AG09319 (cell line): Measurements from ENCODE around the gene GARIN5B.
"Not testable (repeated sequence)": the region's sequence is repeated elsewhere in the genome, so short reads cannot be mapped to it uniquely, and the experiment has no call there.

ENCODE experiments used
- DNase-seq: peaks from one replicate; pipeline ENCODE4 v3.0.0-alpha.2; 2010; ENCODE audit warnings: low read depth; ENCODE audit errors: extremely low read depth
- CTCF ChIP-seq: IDR thresholded peaks from 2 replicates; pipeline ENCODE4 v1.5.1; 2011; ENCODE audit warnings: low read depth, mild to moderate bottlenecking, inconsistent platforms, low read length, moderate library complexity

Gene GARIN5B

DNA sequence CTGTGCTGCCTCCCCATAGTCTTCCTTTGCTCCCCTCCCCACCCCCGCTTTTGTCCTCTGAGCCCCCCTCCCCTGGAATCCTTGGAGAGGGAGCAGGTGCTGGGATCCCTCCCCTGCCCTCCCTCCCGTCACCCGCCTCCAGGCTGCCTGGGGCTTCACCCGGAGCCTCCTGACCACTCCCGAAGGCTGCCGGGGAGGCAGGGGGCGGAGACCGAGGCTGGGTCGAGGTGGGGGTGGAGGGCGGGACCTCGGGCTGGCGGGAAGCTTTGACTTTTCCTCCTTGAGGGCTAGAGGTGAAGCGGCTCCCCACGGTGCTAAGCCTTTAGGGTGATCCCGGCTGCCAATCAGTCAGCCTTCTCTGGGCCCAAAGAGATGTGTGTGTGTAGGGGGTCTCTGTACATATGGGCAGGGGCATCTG is 21.9 kb downstream of the GARIN5B start:
- no peak for DNase-seq

DNA sequence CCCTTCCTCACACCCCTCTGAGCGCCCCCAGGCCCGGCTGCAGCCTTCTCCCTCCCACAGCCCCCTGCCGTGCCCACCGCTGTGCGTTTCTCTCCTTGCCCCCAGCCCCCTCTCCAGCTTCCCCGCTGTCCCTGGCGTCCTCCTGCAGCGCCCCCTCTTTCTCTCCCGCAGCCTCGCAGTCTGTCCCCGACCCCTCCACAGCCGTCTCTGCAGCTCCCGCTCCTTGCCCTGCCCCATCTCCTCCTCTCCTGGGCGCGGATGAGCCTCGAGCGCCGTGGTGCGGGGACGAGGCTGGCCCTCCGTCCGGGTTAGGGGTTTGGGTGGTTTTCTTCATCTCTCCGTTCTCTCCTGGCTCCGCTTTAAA is 22.3 kb downstream of the GARIN5B start:
- TF ChIP-seq CTCF, result peak; percentile 12
- no peak for DNase-seq

More for the DNA sequence above, 21.9 kb downstream of the GARIN5B start:
- no peak for TF ChIP-seq CTCF

DNA sequence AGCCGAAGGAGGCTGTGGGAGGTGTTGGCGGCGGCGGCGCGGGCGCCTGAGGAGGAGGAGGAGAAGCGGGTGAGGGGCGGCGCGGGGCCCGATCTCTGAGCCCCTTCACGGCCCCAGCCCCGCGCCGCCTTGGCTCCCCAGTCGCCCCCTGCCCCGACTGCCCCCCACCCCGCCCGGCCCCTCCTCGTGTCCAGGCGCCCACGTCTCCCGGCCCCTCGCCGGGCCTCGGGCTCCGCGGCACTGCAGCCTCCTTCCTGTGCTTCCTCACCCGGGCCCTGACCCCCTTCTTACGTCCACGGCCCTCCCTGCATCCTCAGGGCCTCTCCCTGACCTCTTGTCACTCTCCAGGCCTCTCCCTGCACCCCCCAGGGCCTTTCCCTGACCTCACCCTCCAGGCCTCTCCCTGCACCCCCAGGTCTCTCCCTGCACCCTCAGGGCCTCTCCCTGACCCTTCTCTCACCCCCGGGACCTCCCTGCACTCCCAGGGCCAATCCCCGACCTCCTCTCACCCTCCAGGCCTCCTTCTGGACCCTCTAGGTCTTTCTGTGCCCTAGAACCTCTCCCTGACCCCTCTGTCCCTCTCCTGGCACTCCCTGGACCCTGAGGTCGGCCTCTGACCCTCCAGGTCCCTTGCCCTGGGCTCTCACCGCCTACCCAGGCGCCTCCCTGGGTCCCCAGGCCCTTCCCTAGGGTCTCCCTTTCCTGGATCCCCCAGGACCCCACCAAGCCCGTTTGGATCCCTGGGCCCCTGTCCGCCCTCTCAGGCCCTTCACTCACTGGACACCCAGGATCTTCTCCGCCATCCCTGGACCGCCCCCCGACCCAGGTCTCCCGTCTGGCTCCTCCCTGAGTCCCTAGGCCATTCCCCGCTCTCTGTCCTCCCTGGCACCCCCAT is 22.9 kb downstream of the GARIN5B start:
- no peak for TF ChIP-seq CTCF
- DNase-seq, result no peak

- peak; percentile 100 for DNase-seq
- peak; percentile 37 for TF ChIP-seq CTCF
Observed at GRCh38 chr19:55339105-55339888, 23.8 kb downstream of the GARIN5B start, which contains the start of gene KMT5C. KMT5C (plus strand) TSS chr19:55339876; CDS start chr19:55341937, 2,061 bp downstream.

- no peak for TF ChIP-seq CTCF
- DNase-seq, result no peak
Observed at GRCh38 chr19:55336101-55336500, 27.0 kb downstream of the GARIN5B start.

GRCh38 chr19:55333870-55334269 is 29.2 kb downstream of the GARIN5B start:
- DNase-seq, result no peak

GRCh38 chr19:55329791-55330190 is 33.3 kb downstream of the GARIN5B start:
- DNase-seq, result not testable (repeated sequence)

More at GRCh38 chr19:55333870-55334269, 29.2 kb downstream of the GARIN5B start:
- TF ChIP-seq CTCF, result no peak

DNA sequence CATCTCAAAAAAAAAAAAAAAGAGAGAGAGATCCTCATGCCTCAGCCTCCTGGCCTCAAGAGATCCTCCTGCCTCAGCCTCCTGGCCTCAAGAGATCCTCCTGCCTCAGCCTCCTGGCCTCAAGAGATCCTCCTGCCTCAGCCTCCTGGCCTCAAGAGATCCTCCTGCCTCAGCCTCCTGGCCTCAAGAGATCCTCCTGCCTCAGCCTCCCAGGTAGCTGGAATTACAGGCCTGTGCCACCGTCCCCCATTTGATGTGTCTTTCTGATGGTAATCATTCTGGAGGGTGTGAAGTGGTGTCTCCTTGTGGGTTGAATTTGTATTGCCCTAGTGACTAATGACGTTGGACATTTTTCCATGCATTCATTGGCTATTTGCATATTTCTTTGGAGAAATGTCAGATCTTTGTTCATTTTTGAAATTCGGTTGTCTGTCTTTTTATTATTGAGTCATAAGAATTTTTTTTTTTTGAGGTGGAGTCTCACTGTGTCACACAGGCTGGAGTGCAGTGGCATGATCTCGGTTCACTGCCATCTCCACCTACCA is 34.2 kb downstream of the GARIN5B start:
- DNase-seq, result not testable (repeated sequence)
